CD4-positive, alpha-beta T cell (primary cell): ENCODE results near the gene IGFLR1. TPM values are rescaled to one million over a fixed set of nuclear protein-coding genes. Genes with fewer than 3 reads are reported as not detected.

Source experiments
- ATAC-seq: fragments of 200-7000 bp; cut with Tn5 transposase; one replicate; pipeline ENCODE4 v1.10.0; 2022; ENCODE audit warnings: mild to moderate bottlenecking; ENCODE audit not compliant: poor library complexity
- CTCF ChIA-PET: fragments of 350-600 bp; sonication (Branson Sonifier 250); formaldehyde crosslinking; loops from one replicate; lab custom pipeline; 2021; ENCODE audit warnings: antibody characterized with exemption, inconsistent platforms; lab: Charles Lee
- POLR2A ChIA-PET: fragments of 350-600 bp; sonication (Branson Sonifier 250); formaldehyde crosslinking; loops from one replicate; lab custom pipeline; 2021; ENCODE audit warnings: antibody characterized with exemption, inconsistent platforms; lab: Charles Lee
- DNase-seq, 14 experiments: peaks; one replicate each; pipeline ENCODE4 v3.0.0-alpha.2; 2013 to 2020; ENCODE audit warnings: mixed read lengths in 2 of 14
- H3K27ac ChIP-seq, 2 donors: one replicate each; pipeline versions ENCODE4 v1.5.1 to v1.7.0; 2013; ENCODE audit warnings: low read length in 2 of 2, low read depth in 1 of 2, mild to moderate bottlenecking in 1 of 2
- H3K27me3 ChIP-seq, 2 experiments: 1 replicate in 1 of 2; 2 replicates in 1 of 2; pipeline versions ENCODE4 v1.6.1 to v1.7.0; 2013; ENCODE audit warnings: low read length in 2 of 2, control low read depth in 1 of 2, mild to moderate bottlenecking in 1 of 2, moderate library complexity in 1 of 2; ENCODE audit not compliant: insufficient read depth in 2 of 2, control insufficient read depth in 1 of 2
- H3K36me3 ChIP-seq: one replicate; pipeline ENCODE4 v1.6.1; 2013; ENCODE audit warnings: low read length, control low read depth; ENCODE audit not compliant: insufficient read depth
- H3K4me1 ChIP-seq: one replicate; pipeline ENCODE4 v1.6.1; 2013; ENCODE audit warnings: low read length, control low read depth; ENCODE audit not compliant: insufficient read depth
- H3K4me3 ChIP-seq: one replicate; pipeline ENCODE4 v1.5.1; 2013; ENCODE audit warnings: mild to moderate bottlenecking, low read length, moderate library complexity
- H3K9me3 ChIP-seq, 2 experiments: 1 replicate in 1 of 2; 2 replicates in 1 of 2; pipeline versions ENCODE4 v1.6.1 to v1.7.0; 2013; ENCODE audit warnings: low read length in 2 of 2, mild to moderate bottlenecking in 2 of 2, control low read depth in 1 of 2, moderate library complexity in 1 of 2; ENCODE audit not compliant: control insufficient read depth in 1 of 2, insufficient read depth in 1 of 2
- H3K27ac Mint-ChIP-seq: one replicate; pipeline ENCODE4 v1.8.0; 2020; ENCODE audit warnings: mixed read lengths
- H3K27me3 Mint-ChIP-seq: one replicate; pipeline ENCODE4 v1.8.0; 2021; ENCODE audit warnings: mixed read lengths
- H3K36me3 Mint-ChIP-seq: one replicate; pipeline ENCODE4 v1.8.0; 2021; ENCODE audit warnings: low read depth, mixed read lengths
- H3K4me1 Mint-ChIP-seq: one replicate; pipeline ENCODE4 v1.8.0; 2021; ENCODE audit warnings: low read depth, mixed read lengths
- H3K4me3 Mint-ChIP-seq: one replicate; pipeline ENCODE4 v1.8.0; 2020; ENCODE audit warnings: mild to moderate bottlenecking, mixed read lengths
- H3K9me3 Mint-ChIP-seq: one replicate; pipeline ENCODE4 v1.8.0; 2020; ENCODE audit warnings: mixed read lengths
- CTCF ChIP-seq: fragments of 200-600 bp; IDR thresholded peaks from one replicate; pipeline ENCODE4 v1.8.0; 2022; ENCODE audit warnings: antibody characterized with exemption, mild to moderate bottlenecking
- intact Hi-C, 2 experiments: fragments of 100-400 bp; cut with DNase I in 1 of 2; cut with micrococcal nuclease in 1 of 2; formaldehyde crosslinking; loops; one replicate each; pipeline versions ENCODE4 v1.15.1 to v1.9.0; 2023 to 2025; cut with DNase I, micrococcal nuclease
- total RNA-seq, 174 experiments: library from RNA in 2 of 174; stranded (reverse) in 2 of 174; gene quantifications; one replicate each; pipeline ENCODE4 v1.2.3 and lab custom pipeline; 2021 to 2026

Gene IGFLR1
- total RNA-seq, 2 experiments from 2014 or later: 40.3 to 43.1 TPM

- Mint-ChIP-seq H3K36me3 (peaks cover 61% of the 10 kb centered on the region), H3K4me3 (peak overlapping the region; percentile 99), H3K9me3 (no peaks in the 10 kb centered on the region), H3K27me3 (no peaks in the 10 kb centered on the region), H3K4me1 (peaks cover 51% of the 10 kb centered on the region), H3K27ac (peak overlapping the region; percentile 27)
- TF ChIP-seq CTCF: no peak
- Histone ChIP-seq H3K36me3 (peaks cover 47% of the 10 kb centered on the region), H3K4me1 (peaks cover 58% of the 10 kb centered on the region), H3K9me3 (no peaks in the 10 kb centered on the region), H3K27me3 (no peaks in the 10 kb centered on the region), H3K27ac (no peak overlapping the region), H3K4me3 (no peak overlapping the region)
- intact Hi-C loops: no loop called here
- ChIA-PET CTCF (no interaction called here), POLR2A (interaction anchor here (1.2 to 2.4 kb wide), 3 partner anchors 9 to 37 kb away, joined by 3 to 17 read pairs (median 12); partner anchors contain the start of gene LIN37)
- ATAC-seq (no peak), DNase-seq (no peak)
Measured at GRCh38 chr19:35738887-35739229, 3.4 kb downstream of the IGFLR1 start.

GRCh38 chr19:35738021-35738886, 4.0 kb downstream of the IGFLR1 start:
- intact Hi-C loops: no loop called here
- TF ChIP-seq CTCF: no peak
- Histone ChIP-seq H3K9me3 (no peaks in the 10 kb centered on the region), H3K36me3 (peaks cover 53% of the 10 kb centered on the region), H3K27me3 (no peaks in the 10 kb centered on the region), H3K4me1 (peaks cover 52% of the 10 kb centered on the region), H3K4me3 (no peak overlapping the region), H3K27ac (no peak overlapping the region)
- Mint-ChIP-seq H3K27ac (peak overlapping the region; percentile 27), H3K36me3 (peaks cover 65% of the 10 kb centered on the region), H3K4me3 (peak overlapping the region; percentile 99), H3K9me3 (no peaks in the 10 kb centered on the region), H3K4me1 (peaks cover 48% of the 10 kb centered on the region), H3K27me3 (no peaks in the 10 kb centered on the region)
- DNase-seq (no peak), ATAC-seq (no peak)
- CTCF ChIA-PET: no interaction called here
- POLR2A ChIA-PET: interaction anchor here (1.6 to 2.4 kb wide), 4 partner anchors 10 to 36 kb away, joined by 6 to 17 read pairs (median 10); partner anchors contain the start of genes KMT2B and LIN37

- Histone ChIP-seq H3K4me3 (no peak overlapping the region), H3K36me3 (peaks cover 61% of the 10 kb centered on the region), H3K9me3 (no peaks in the 10 kb centered on the region), H3K4me1 (peaks cover 41% of the 10 kb centered on the region), H3K27ac (no peak overlapping the region), H3K27me3 (no peaks in the 10 kb centered on the region)
- Mint-ChIP-seq H3K4me1 (peaks cover 41% of the 10 kb centered on the region), H3K4me3 (peak overlapping the region; percentile 88), H3K27ac (peak overlapping the region; percentile 83), H3K36me3 (peaks cover 61% of the 10 kb centered on the region), H3K27me3 (no peaks in the 10 kb centered on the region), H3K9me3 (no peaks in the 10 kb centered on the region)
- intact Hi-C loops: no loop called here
- ChIA-PET POLR2A (interaction anchor here (0.7 to 2.3 kb wide), 4 partner anchors 11 to 97 kb away, joined by 3 to 12 read pairs (median 6); partner anchors contain the start of genes KMT2B and LIN37), CTCF (interaction anchor here (1.2 kb wide), 1 partner anchor 36 kb away, joined by 4 read pairs; no protein-coding TSS in a partner anchor)
- TF ChIP-seq CTCF: no peak
- ATAC-seq (no peak), DNase-seq (peak in 5 of 14 experiments; percentile 19 to 60 (median 42))
Measured at GRCh38 chr19:35736913-35737886, 5.1 kb downstream of the IGFLR1 start.
